Naive thymus-derived CD4-positive, alpha-beta T cell (primary cell): ENCODE data around the gene PFKP. TPM values are rescaled to one million over a fixed set of nuclear protein-coding genes. Genes with fewer than 3 reads are reported as not detected.

Source experiments
- ATAC-seq: fragments of 150-1000 bp; cut with Tn5 transposase; 2 replicates; pipeline ENCODE4 v1.10.0; 2021; ENCODE audit warnings: mild to moderate bottlenecking, moderate library complexity
- CTCF ChIA-PET: fragments of 350-600 bp; sonication (Branson Sonifier 250); formaldehyde crosslinking; loops from one replicate; lab custom pipeline; 2021; ENCODE audit warnings: antibody characterized with exemption; lab: Charles Lee
- POLR2A ChIA-PET: fragments of 350-600 bp; sonication (Branson Sonifier 250); formaldehyde crosslinking; loops from one replicate; lab custom pipeline; 2021; ENCODE audit warnings: antibody characterized with exemption, inconsistent platforms; lab: Charles Lee
- DNase-seq, 9 donors: peaks; one replicate each; pipeline versions ENCODE4 v3.0.0 to v3.0.0-alpha.2; 2020 to 2022; ENCODE audit warnings: mixed read lengths in 1 of 9
- H3K27ac ChIP-seq: one replicate; pipeline ENCODE4 v1.7.0; 2013; ENCODE audit warnings: mild to moderate bottlenecking, low read depth, low read length, moderate library complexity
- H3K27me3 ChIP-seq, 2 donors: one replicate each; pipeline ENCODE4 v1.7.0; 2013; ENCODE audit warnings: low read length in 2 of 2, mild to moderate bottlenecking in 2 of 2, moderate library complexity in 2 of 2; ENCODE audit not compliant: control insufficient read depth in 2 of 2, insufficient read depth in 2 of 2
- H3K36me3 ChIP-seq, 3 experiments: 1 replicate in 2 of 3; 2 replicates in 1 of 3; pipeline ENCODE4 v1.7.0; 2013; ENCODE audit warnings: low read length in 3 of 3, mild to moderate bottlenecking in 3 of 3, moderate library complexity in 1 of 3; ENCODE audit not compliant: insufficient read depth in 3 of 3, control insufficient read depth in 2 of 3
- H3K4me1 ChIP-seq, 2 donors: one replicate each; pipeline ENCODE4 v1.7.0; 2013; ENCODE audit warnings: low read length in 2 of 2, mild to moderate bottlenecking in 2 of 2, moderate library complexity in 1 of 2; ENCODE audit not compliant: control insufficient read depth in 2 of 2, insufficient read depth in 2 of 2
- H3K4me3 ChIP-seq: 2 replicates; pipeline ENCODE4 v1.7.0; 2013; ENCODE audit warnings: mild to moderate bottlenecking, low read length
- H3K9me3 ChIP-seq, 3 experiments: 1 replicate in 2 of 3; 2 replicates in 1 of 3; pipeline ENCODE4 v1.7.0; 2013; ENCODE audit warnings: low read length in 3 of 3; ENCODE audit not compliant: control insufficient read depth in 2 of 3
- H3K27ac Mint-ChIP-seq, 9 donors: one replicate each; pipeline ENCODE4 v1.8.0; 2020 to 2022; ENCODE audit warnings: mixed read lengths in 9 of 9, mild to moderate bottlenecking in 8 of 9, moderate library complexity in 5 of 9, inconsistent platforms in 2 of 9
- H3K27me3 Mint-ChIP-seq, 5 donors: one replicate each; pipeline ENCODE4 v1.8.0; 2021 to 2022; ENCODE audit warnings: mixed read lengths in 5 of 5, mild to moderate bottlenecking in 1 of 5
- H3K36me3 Mint-ChIP-seq, 5 donors: one replicate each; pipeline ENCODE4 v1.8.0; 2020 to 2022; ENCODE audit warnings: mixed read lengths in 5 of 5, mild to moderate bottlenecking in 3 of 5, inconsistent platforms in 1 of 5
- H3K4me1 Mint-ChIP-seq, 7 donors: one replicate each; pipeline ENCODE4 v1.8.0; 2020 to 2022; ENCODE audit warnings: mixed read lengths in 7 of 7, mild to moderate bottlenecking in 3 of 7, inconsistent platforms in 1 of 7
- H3K4me3 Mint-ChIP-seq, 10 donors: one replicate each; pipeline ENCODE4 v1.8.0; 2020 to 2022; ENCODE audit warnings: mild to moderate bottlenecking in 10 of 10, mixed read lengths in 10 of 10, moderate library complexity in 6 of 10, inconsistent platforms in 2 of 10
- H3K9me3 Mint-ChIP-seq, 11 donors: one replicate each; pipeline ENCODE4 v1.8.0; 2020 to 2022; ENCODE audit warnings: mixed read lengths in 11 of 11, mild to moderate bottlenecking in 4 of 11, inconsistent platforms in 1 of 11, moderate library complexity in 1 of 11
- intact Hi-C, 2 donors: fragments of 100-400 bp; cut with micrococcal nuclease; formaldehyde crosslinking; loops; one replicate each; pipeline ENCODE4 v1.15.1; 2023
- polyA plus RNA-seq, 2 donors: library from polyadenylated mRNA; unstranded; fragments of 300-500 nt; fragmentation: Illumina TruSeq; gene quantifications; one replicate each; pipeline ENCODE4 v1.2.3, GENCODE V29; 2021
- total RNA-seq, 6 experiments: library from RNA in 5 of 6; stranded (reverse) in 5 of 6; gene quantifications; 1 replicate in 5 of 6; 2 replicates in 1 of 6; pipeline ENCODE4 v1.2.3 and lab custom pipeline; 2021 to 2026

PFKP gene
- total and polyA plus RNA-seq, 7 experiments from 2014 or later: 23.8 to 219 (median 44.9) TPM

DNA sequence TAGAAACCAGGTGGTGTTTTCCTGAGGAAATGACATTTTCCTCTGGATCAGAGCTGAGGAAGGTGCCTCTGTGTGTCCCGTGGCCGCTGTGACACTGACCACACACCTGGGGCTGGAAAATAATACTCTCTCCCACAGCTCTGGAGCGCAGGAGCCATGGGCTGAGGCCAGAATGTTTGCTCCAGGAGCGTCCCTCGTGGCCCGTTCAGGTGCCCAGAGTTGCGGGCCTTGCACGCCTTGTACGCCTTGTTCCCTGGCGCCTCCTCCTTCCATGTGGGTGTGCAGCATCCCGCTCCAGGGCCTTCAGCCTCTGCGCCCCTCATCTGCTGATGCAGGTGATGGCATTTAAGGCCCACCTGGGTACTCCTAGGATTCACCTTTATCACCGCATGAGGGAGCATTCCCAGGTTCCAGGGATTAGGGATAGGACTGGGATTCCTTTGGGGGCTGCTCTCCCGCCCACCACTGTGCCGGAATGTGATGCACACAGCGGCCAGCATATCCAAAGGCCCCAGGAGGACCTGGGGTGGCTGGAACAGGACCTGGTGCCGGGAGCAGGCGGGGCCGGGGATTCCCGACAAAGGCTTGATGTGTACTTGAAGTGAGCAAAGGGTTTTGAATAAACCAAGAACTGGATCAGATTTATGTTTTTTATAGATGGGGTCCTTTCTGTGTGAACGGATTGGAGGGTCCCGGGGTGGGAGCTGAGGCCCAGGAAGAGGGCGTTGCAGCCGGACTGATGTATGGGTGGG lies 61.2 kb downstream of the PFKP start:
- Histone ChIP-seq H3K27ac (no peak overlapping the region), H3K4me3 (no peak overlapping the region), H3K27me3 (no peaks in the 10 kb centered on the region), H3K36me3 (peaks cover 0 to 78% (median 0%) of the 10 kb centered on the region in 3 experiments), H3K4me1 (no peaks in the 10 kb centered on the region), H3K9me3 (no peaks in the 10 kb centered on the region)
- Mint-ChIP-seq H3K4me3 (no peak overlapping the region), H3K27me3 (no peaks in the 10 kb centered on the region), H3K4me1 (no peaks in the 10 kb centered on the region), H3K27ac (no peak overlapping the region), H3K36me3 (peaks cover 8 to 57% (median 18%) of the 10 kb centered on the region in 5 donors), H3K9me3 (peaks cover 0 to 9% (median 0%) of the 10 kb centered on the region in 11 donors)
- CTCF ChIA-PET: no interaction called here
- intact Hi-C loops: no loop called here
- ATAC-seq (no peak), DNase-seq (no peak)
- POLR2A ChIA-PET: no interaction called here

DNA sequence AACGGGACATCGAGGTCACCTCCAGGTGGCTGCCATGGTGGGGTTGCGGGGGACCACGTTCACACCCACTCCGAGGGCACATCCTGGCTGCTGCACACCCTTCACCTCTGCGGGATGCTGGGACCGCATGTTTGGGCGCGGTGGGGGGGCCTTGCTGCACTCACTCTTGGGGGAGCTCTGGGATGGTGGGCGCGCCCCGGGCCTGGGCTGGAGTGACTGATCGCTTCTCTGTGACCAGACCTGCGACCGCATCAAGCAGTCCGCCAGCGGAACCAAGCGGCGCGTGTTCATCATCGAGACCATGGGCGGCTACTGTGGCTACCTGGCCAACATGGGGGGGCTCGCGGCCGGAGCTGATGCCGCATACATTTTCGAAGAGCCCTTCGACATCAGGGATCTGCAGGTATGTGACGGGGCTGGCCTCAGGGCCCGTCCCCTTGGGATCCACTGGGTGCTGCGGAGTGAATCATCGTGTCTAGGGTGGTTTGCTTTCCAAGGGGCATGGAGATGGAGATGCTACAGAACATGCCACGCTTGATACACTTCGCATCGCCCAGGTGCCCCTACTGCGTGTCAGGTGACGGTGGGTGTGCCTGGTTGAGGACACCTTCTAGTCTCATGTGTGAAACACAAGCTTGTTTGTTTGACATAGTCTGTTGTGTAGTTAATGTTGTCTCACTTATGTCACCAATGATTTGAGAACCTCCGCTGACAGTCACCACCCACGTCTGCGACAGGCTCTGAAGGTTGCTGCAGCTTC lies 62.4 kb downstream of the PFKP start:
- ChIA-PET POLR2A (no interaction called here), CTCF (no interaction called here)
- ATAC-seq: no peak
- no peak overlapping the region for H3K4me3 ChIP-seq
- no peak overlapping the region for H3K27ac ChIP-seq
- Mint-ChIP-seq H3K4me3 (peak overlapping the region in 1 of 10 donors; percentile 16), H3K36me3 (peaks cover 8 to 66% (median 27%) of the 10 kb centered on the region in 5 donors), H3K27me3 (no peaks in the 10 kb centered on the region), H3K27ac (peak overlapping the region in 1 of 9 donors; percentile 28), H3K4me1 (no peaks in the 10 kb centered on the region), H3K9me3 (peaks cover 0 to 9% (median 0%) of the 10 kb centered on the region in 11 donors)
- no peaks in the 10 kb centered on the region for H3K4me1 ChIP-seq
- no peaks in the 10 kb centered on the region for H3K9me3 ChIP-seq
- DNase-seq: no peak
- intact Hi-C loops: no loop called here
- H3K36me3 ChIP-seq: peaks cover 0 to 80% (median 0%) of the 10 kb centered on the region in 3 experiments
- H3K27me3 ChIP-seq: no peaks in the 10 kb centered on the region

DNA sequence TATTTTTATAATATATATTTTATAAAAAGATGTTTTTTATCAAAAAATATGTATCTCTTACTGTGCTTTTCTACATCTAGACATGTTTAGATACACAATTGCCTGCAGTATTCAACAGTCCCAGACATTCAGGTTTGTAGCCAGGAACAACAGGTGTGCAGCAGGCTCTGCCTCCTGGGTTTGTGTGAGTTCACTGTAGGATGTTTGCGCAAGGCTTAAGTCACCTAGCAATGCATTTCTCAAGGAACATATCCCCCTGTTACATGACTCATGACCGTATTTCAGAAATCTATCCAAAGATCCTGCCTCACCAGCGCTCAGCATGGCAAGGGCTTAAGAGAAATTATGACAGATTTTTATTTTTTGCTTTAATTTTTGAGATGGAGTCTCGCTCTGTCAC lies 63.8 kb downstream of the PFKP start:
- no peak for ATAC-seq
- CTCF ChIA-PET: no interaction called here
- no peak overlapping the region for H3K4me3 Mint-ChIP-seq

DNA sequence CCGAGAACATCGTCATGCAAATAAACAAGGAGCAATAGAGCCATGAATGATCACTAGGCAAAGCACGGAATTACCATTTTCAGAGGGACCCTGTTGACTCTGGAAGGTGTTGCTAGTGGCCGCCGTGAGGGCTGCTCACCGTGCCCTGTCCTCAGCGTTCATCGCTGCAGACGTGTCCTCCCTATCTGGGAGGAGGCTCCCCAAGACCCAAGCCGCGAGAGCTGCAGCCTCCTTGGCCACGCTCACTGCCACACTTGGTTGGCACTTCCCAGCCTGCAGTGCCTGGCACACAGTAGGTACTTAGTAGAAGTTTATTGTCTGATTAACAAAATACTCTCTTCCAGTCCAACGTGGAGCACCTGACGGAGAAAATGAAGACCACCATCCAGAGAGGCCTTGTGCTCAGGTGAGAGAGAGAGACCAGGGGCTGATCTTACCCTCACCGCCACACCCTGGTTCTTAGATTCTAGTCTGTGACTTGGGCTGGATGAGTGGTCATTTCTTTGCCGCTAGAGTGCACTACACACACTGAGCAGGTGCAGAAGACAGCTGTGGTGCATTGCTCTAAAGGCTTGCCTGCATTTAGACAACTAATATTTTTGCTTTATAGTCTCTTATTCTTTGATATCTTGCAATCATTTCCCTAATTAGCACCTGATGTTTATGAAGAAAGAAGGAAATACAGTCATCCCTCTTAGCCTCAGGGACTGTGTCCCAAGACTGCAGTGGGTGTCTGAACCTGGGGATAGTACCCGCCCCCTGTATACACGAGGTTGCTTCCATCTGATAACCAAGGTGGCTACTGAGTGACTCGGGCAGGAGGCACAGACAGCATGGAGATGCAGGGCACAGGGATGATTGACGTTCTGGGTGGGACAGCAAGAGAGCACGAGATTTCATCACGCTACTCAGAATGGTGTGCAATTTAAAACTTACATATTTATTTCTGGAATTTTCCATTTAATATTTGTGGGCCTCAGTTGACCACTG lies 65.0 kb downstream of the PFKP start:
- Histone ChIP-seq H3K9me3 (no peaks in the 10 kb centered on the region), H3K27me3 (no peaks in the 10 kb centered on the region), H3K4me3 (no peak overlapping the region), H3K36me3 (peaks cover 6 to 83% (median 9%) of the 10 kb centered on the region in 3 experiments), H3K4me1 (no peaks in the 10 kb centered on the region), H3K27ac (no peak overlapping the region)
- ChIA-PET POLR2A (no interaction called here), CTCF (no interaction called here)
- H3K4me1 Mint-ChIP-seq: no peaks in the 10 kb centered on the region
- ATAC-seq (no peak), DNase-seq (no peak)
- no peak overlapping the region for H3K4me3 Mint-ChIP-seq
- H3K27me3 Mint-ChIP-seq: no peaks in the 10 kb centered on the region
- intact Hi-C loops: no loop called here
- H3K27ac Mint-ChIP-seq: peak overlapping the region in 3 of 9 donors; percentile 28 to 56 (median 38)
- H3K36me3 Mint-ChIP-seq: peaks cover 8 to 69% (median 24%) of the 10 kb centered on the region in 5 donors
- H3K9me3 Mint-ChIP-seq: peaks cover 0 to 9% (median 0%) of the 10 kb centered on the region in 11 donors

More for the DNA sequence above, 63.8 kb downstream of the PFKP start:
- no peaks in the 10 kb centered on the region for H3K27me3 Mint-ChIP-seq
- no peak overlapping the region for H3K4me3 ChIP-seq
- no peaks in the 10 kb centered on the region for H3K4me1 Mint-ChIP-seq
- POLR2A ChIA-PET: no interaction called here
- H3K9me3 Mint-ChIP-seq: peaks cover 0 to 9% (median 0%) of the 10 kb centered on the region in 11 donors
- peaks cover 8 to 64% (median 24%) of the 10 kb centered on the region in 5 donors for H3K36me3 Mint-ChIP-seq
- H3K36me3 ChIP-seq: peaks cover 0 to 80% (median under 1%) of the 10 kb centered on the region in 3 experiments
- no peak for DNase-seq
- H3K27ac Mint-ChIP-seq: no peak overlapping the region
- no peaks in the 10 kb centered on the region for H3K27me3 ChIP-seq
- H3K27ac ChIP-seq: no peak overlapping the region
- H3K4me1 ChIP-seq: no peaks in the 10 kb centered on the region
- intact Hi-C loops: no loop called here
- H3K9me3 ChIP-seq: no peaks in the 10 kb centered on the region

DNA sequence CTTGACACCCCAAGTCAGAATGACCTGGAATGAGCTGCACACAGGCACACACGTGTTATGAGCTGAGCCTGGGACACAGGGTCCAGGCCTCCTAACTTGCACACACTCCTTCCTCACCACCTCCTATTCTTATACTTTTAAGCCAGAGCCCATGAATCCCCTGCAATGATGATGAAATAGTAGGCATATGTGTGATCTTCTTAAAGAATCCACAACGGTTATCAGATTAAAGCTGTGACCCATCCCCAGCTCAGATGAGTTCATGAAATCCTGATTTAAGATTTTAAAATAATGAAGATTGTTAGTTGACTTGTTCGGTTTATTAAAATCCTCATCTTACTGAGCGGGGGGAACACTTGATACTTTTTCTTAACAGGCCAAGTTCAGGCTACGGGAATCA lies 66.6 kb downstream of the PFKP start:
- CTCF ChIA-PET: interaction anchor here (0.6 kb wide), 1 partner anchor 1723 kb away, joined by 3 read pairs; no protein-coding TSS in a partner anchor

DNA sequence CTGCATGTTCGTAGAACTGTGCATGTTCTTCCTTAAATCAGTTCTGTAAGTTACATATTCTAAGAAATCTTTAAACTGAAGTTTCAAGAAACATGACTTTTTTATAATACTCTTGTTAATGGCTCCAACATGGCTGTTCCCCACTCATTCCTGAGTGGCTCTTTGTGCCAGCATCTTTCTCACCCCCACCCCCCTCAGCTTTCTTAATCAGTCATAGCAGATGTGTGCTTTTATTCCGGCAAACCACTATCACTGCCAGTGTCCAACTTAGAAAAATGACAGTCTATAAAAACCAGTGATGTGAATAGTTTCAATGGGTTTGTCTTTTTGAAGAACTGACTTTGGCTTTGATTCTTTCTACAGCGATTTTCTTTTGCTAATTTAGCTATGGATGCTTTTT lies 67.7 kb downstream of the PFKP start:
- ChIA-PET POLR2A (no interaction called here), CTCF (no interaction called here)
- H3K27ac ChIP-seq: no peak overlapping the region
- H3K27me3 Mint-ChIP-seq: no peaks in the 10 kb centered on the region
- H3K9me3 Mint-ChIP-seq: no peaks in the 10 kb centered on the region
- no peak overlapping the region for H3K4me3 Mint-ChIP-seq
- no peak for ATAC-seq
- no peaks in the 10 kb centered on the region for H3K27me3 ChIP-seq
- no peaks in the 10 kb centered on the region for H3K9me3 ChIP-seq
- H3K4me3 ChIP-seq: no peak overlapping the region
- DNase-seq: no peak
- intact Hi-C loops: no loop called here
- H3K27ac Mint-ChIP-seq: peak overlapping the region in 3 of 9 donors; percentile 12 to 49 (median 38)
- peaks cover 10 to 89% (median 13%) of the 10 kb centered on the region in 3 experiments for H3K36me3 ChIP-seq
- H3K4me1 ChIP-seq: no peaks in the 10 kb centered on the region
- H3K36me3 Mint-ChIP-seq: peaks cover 11 to 70% (median 31%) of the 10 kb centered on the region in 5 donors
- H3K4me1 Mint-ChIP-seq: no peaks in the 10 kb centered on the region

More for the DNA sequence above, 66.6 kb downstream of the PFKP start:
- peaks cover 8 to 69% (median 28%) of the 10 kb centered on the region in 5 donors for H3K36me3 Mint-ChIP-seq
- intact Hi-C loops: no loop called here
- peaks cover 9 to 88% (median 10%) of the 10 kb centered on the region in 3 experiments for H3K36me3 ChIP-seq
- H3K27ac Mint-ChIP-seq: peak overlapping the region in 5 of 9 donors; percentile 12 to 60 (median 36)
- DNase-seq (no peak), ATAC-seq (no peak)
- H3K9me3 Mint-ChIP-seq: no peaks in the 10 kb centered on the region
- no peaks in the 10 kb centered on the region for H3K9me3 ChIP-seq
- no peaks in the 10 kb centered on the region for H3K27me3 ChIP-seq
- H3K4me1 Mint-ChIP-seq: no peaks in the 10 kb centered on the region
- no peaks in the 10 kb centered on the region for H3K27me3 Mint-ChIP-seq
- POLR2A ChIA-PET: no interaction called here
- H3K4me1 ChIP-seq: no peaks in the 10 kb centered on the region
- H3K27ac ChIP-seq: no peak overlapping the region
- no peak overlapping the region for H3K4me3 ChIP-seq
- H3K4me3 Mint-ChIP-seq: no peak overlapping the region
